K562 (cell line): Measurements from ENCODE around the gene MYBPHL. TPM values are rescaled to one million over a fixed set of nuclear protein-coding genes. Genes with fewer than 3 reads are reported as not detected.

Source experiments
- ARID3B ChIP-seq: fragments of 250-450 bp; sonication (Bioruptor Pico); IDR thresholded peaks from 2 replicates; pipeline ENCODE4 v1.4.0; 2020; ENCODE audit warnings: borderline replicate concordance
- ARID4B ChIP-seq: sonication (generic); formaldehyde crosslinking; IDR thresholded peaks from 2 replicates; pipeline ENCODE4 v1.8.0; 2022; ENCODE audit warnings: mild to moderate bottlenecking, missing genetic modification reagents
- EHMT2 ChIP-seq: fragments of 450-650 bp; IDR thresholded peaks from 2 replicates; pipeline ENCODE4 v1.6.1; 2018; ENCODE audit warnings: antibody characterized with exemption
- ESRRB ChIP-seq: fragments of 250-450 bp; sonication (Bioruptor Pico); IDR thresholded peaks from 2 replicates; pipeline ENCODE4 v1.5.0; 2020; ENCODE audit warnings: mild to moderate bottlenecking, moderate library complexity, borderline replicate concordance
- ETV1 ChIP-seq: fragments of 450-650 bp; conservative IDR thresholded peaks from 2 replicates; pipeline ENCODE4 v1.6.1; 2016; ENCODE audit warnings: missing genetic modification characterization, control low read depth, low read depth, missing compliant biosample characterization
- FOXA3 ChIP-seq, 2 experiments: fragments of 450-650 bp in 1 of 2; sonication (generic) in 1 of 2; formaldehyde crosslinking; IDR thresholded peaks in 1 of 2; conservative IDR thresholded peaks in 1 of 2; 2 replicates each; pipeline versions ENCODE4 v1.4.0 to v1.8.0; 2020 to 2022; ENCODE audit warnings: mild to moderate bottlenecking in 2 of 2, missing genetic modification reagents in 1 of 2
- FOXJ3 ChIP-seq: sonication (generic); formaldehyde crosslinking; IDR thresholded peaks from 2 replicates; pipeline ENCODE4 v1.4.0; 2020; ENCODE audit warnings: mild to moderate bottlenecking, missing genetic modification reagents
- IRF2 ChIP-seq: sonication (generic); formaldehyde crosslinking; IDR thresholded peaks from 2 replicates; pipeline ENCODE4 v1.8.1; 2022; ENCODE audit warnings: mild to moderate bottlenecking, missing genetic modification reagents
- KHSRP ChIP-seq: fragments of 450-650 bp; IDR thresholded peaks from 2 replicates; pipeline ENCODE4 v1.6.1; 2017
- NFIC ChIP-seq: fragments of 450-650 bp; IDR thresholded peaks from 2 replicates; pipeline ENCODE4 v1.6.1; 2017; ENCODE audit warnings: mild to moderate bottlenecking, inconsistent platforms
- NR4A1 ChIP-seq, 2 experiments: fragments of 250-450 bp in 1 of 2; fragments of 450-650 bp in 1 of 2; sonication (Bioruptor Pico) in 1 of 2; IDR thresholded peaks; 2 replicates each; pipeline versions ENCODE4 v1.4.0 to v1.6.1; 2016 to 2020; ENCODE audit warnings: mild to moderate bottlenecking in 2 of 2, missing compliant biosample characterization in 1 of 2, missing genetic modification characterization in 1 of 2, moderate library complexity in 1 of 2
- ZMIZ1 ChIP-seq, 2 experiments: fragments of 150-350 bp in 1 of 2; IDR thresholded peaks; 2 replicates each; pipeline ENCODE4 v1.6.1; 2012 to 2016; ENCODE audit warnings: low read depth in 2 of 2, low read length in 2 of 2, mild to moderate bottlenecking in 1 of 2, moderate library complexity in 1 of 2
- ZNF436 ChIP-seq: fragments of 250-450, 450-650 bp; sonication (Bioruptor Pico); formaldehyde crosslinking; IDR thresholded peaks from 2 replicates; pipeline ENCODE4 v1.7.0; 2020; ENCODE audit warnings: mild to moderate bottlenecking
- polyA plus RNA-seq, 8 experiments: library from polyadenylated mRNA; depleted of rRNA in 4 of 8; stranded (reverse) in 5 of 8; unstranded in 3 of 8; fragments of >200 nt; fragmentation: Nextera tagmentation in 2 of 8; fragmentation: Illumina TruSeq in 1 of 8; extraction: Ambion mirVana in 2 of 8; extraction: Trizol in 1 of 8; gene quantifications; 2 replicates each; pipeline versions ENCODE4 v1.2.1 to v1.2.3, GENCODE V29; 2011 to 2014; ENCODE audit warnings: inconsistent platforms in 1 of 8, missing spikeins in 1 of 8
- total RNA-seq, 7 experiments: library from RNA; depleted of rRNA in 6 of 7; stranded (reverse); fragments of >200 nt in 6 of 7; fragmentation: Illumina TruSeq in 2 of 7; extraction: Trizol in 2 of 7; gene quantifications; 2 replicates each; pipeline versions ENCODE4 v1.2.1 to v1.2.3, GENCODE V29; 2011 to 2021; ENCODE audit warnings: low replicate concordance in 1 of 7
- TF ChIP-seq, protein P1 (sequence below): fragments of 450-650 bp; IDR thresholded peaks from 2 replicates; pipeline ENCODE4 v1.6.1; 2016; ENCODE audit warnings: antibody characterized with exemption

MYBPHL gene
- total and polyA plus RNA-seq, 9 of the 15 experiments (the other 6 are each of a cell fraction or from before 2014, with no cell fraction given), result 0.20 to 1.9 (median 0.33) TPM

DNA sequence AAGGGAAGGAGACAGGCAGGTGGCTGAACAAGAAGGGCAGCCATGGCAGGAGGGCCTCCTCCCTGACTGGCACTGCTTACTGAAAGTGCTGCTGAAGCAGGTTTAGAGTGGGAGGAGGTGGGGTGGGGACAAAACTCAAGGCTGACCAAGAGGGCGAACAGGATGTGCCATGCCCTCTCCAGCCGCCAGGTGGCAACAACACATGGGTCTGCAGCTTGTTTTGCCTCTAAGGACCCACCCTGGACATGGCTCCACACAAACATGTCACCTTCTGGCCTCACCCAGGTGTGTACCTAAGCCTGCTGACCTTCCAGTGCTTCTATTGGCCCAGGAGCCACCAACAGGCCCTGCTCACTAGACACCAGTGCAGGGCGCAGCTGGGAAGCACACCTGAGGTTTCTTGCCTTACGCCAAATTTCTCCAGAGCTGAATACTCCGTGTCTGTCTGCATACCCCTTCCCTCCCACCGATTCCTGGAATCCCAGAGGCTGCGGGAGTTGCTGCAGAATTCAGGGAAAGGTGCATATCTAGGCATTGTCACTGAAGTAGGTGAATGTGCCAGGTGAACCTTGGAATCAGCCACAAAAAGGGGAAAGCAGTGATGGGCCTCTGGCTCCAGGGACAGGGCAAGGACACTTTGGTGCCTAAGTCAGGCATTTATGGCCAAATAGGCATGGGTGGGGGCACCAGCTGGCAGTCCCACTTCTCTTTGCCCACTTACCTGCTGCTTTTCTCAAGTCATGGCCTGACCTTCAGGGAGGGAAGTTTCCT lies 29.2 kb downstream of the MYBPHL start (continued):
- peak in 1 of 2 experiments; percentile 23; a peak in 1 of 4 replicates for TF ChIP-seq ZMIZ1 (IDR thresholded peaks at IDR 0.05; ENCODE audit: low read depth in 2 of 2, low read length in 2 of 2)
- no peak for TF ChIP-seq IRF2 (CRISPR knock-in tag)
- TF ChIP-seq NFIC, result no peak
- no peak for TF ChIP-seq ARID3B (CRISPR knock-in tag)
- TF ChIP-seq FOXJ3 (CRISPR knock-in tag), result no peak
- TF ChIP-seq, protein P1, sequence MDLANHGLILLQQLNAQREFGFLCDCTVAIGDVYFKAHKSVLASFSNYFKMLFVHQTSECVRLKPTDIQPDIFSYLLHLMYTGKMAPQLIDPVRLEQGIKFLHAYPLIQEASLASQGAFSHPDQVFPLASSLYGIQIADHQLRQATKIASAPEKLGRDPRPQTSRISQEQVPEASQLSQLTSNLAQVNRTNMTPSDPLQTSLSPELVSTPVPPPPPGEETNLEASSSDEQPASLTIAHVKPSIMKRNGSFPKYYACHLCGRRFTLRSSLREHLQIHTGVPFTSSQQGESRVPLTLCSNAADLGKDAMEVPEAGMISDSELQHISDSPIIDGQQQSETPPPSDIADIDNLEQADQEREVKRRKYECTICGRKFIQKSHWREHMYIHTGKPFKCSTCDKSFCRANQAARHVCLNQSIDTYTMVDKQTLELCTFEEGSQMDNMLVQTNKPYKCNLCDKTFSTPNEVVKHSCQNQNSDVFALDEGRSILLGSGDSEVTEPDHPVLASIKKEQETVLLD, result no peak
- no peak for TF ChIP-seq KHSRP
- no peak for TF ChIP-seq FOXA3 (CRISPR knock-in tag; conservative IDR thresholded peaks at IDR 0.05 in 1 of 2, IDR thresholded peaks at IDR 0.05 in 1 of 2)
- TF ChIP-seq ESRRB (CRISPR knock-in tag), result no peak
- no peak for TF ChIP-seq NR4A1 (CRISPR knock-in tag; IDR thresholded peaks at IDR 0.05)
- no peak for TF ChIP-seq NR4A1 (tag; IDR thresholded peaks at IDR 0.05)
- TF ChIP-seq ETV1 (tag), result peak; percentile 92
- TF ChIP-seq ARID4B, result no peak
- peak; percentile 37; the same call in 1 of the 2 replicates for TF ChIP-seq EHMT2
- no peak for TF ChIP-seq ZNF436
